ENCODE results near the gene PLEKHG1.

GRCh38 chr6:150606647-150607328 is 7.1 kb downstream of the PLEKHG1 start:
- TF ChIP-seq CTCF (IDR thresholded peaks at IDR 0.05) (no peak), POLR2A (IDR thresholded peaks at IDR 0.05) (no peak)

All from thyroid gland (tissue), 4 donors.